Jurkat, Clone E6-1 (cell line): Measurements from ENCODE around the gene B4GALT1.

Experiments used
- DNase-seq: peaks from one replicate; pipeline ENCODE4 v3.0.0-alpha.2; 2011; ENCODE audit warnings: low read depth, low spot score
- H3K4me3 ChIP-seq: 2 replicates; pipeline ENCODE4 v1.5.1; 2011; ENCODE audit warnings: mild to moderate bottlenecking, low read length, control low read depth, moderate library complexity

The B4GALT1 gene

DNA sequence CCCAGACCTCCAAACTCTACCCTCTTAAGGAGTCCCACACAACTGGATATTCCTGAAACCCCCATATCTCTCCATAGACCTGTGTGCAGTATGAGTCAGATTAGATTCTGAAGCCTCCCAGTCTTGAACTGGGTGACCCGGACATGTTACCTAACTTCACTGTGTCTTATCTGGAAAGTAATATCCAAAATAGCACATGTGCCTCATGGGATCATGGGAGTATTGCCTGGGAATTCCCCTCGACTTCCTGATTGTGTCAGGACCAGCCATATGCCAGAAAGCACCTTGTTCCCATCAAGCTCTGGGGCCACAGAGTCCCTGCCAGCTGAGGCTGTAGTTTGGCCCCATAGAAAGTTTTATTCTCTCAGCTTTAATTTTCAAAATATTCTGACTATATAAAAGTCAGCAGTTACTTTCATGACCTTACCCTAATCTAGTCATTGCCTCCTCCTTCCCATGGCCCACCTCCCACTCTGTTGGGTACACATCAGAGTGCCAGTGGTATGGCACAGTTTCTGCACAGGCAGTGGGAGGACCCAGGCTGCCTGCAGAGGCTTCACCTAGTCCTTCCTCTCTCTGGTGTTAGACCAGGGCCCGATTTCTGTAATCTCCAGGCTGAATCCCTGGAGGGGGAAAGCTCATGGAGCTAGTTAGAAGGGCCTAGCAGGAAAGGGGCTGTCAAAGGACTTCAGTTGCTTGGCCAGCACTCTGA is 19.5 kb upstream of the B4GALT1 start:
- H3K4me3 ChIP-seq, result no peak overlapping the region
- no peak for DNase-seq

DNA sequence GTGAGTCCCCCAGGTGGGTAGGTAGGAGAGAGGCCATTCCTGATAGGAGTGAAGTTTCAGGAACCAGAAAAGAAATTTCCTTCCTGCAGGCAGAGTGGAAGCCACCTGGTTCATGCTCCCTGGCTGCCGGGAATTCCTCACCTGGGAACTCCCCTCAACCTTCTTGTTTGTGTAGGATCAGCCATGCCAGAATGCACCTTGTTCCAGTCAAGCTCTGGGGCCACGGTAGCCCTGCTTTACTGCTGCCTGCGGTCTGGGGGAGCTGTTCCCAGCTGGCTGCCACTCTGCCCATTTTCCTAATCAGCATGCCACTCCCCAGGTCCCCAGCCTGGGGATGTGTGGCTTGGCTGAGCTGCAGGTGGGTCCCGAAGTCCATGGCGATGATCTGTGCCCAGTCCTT is 18.7 kb upstream of the B4GALT1 start:
- no peak overlapping the region for H3K4me3 ChIP-seq
- DNase-seq, result no peak

GRCh38 chr9:33185406-33185805 is 18.3 kb upstream of the B4GALT1 start:
- H3K4me3 ChIP-seq, result no peak overlapping the region
- no peak for DNase-seq

DNA sequence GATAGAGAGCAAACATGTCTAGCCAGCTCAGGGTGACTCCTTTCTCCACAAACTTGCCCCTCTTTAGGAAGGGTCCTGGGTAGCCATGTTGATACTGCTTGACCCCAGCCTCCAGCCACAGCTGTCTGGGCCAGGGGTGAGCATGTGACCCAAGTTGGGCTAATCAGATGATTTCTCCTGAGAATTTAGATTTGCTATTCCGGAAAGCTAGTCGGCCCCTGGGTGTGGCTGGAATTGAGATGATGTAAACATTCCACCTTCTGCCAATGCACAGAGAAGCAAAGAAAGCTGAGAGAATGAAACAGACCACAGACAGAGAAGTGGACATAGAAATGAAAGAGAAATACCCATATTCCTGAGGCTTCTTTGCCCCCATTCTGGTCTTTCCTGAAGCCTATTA is 17.8 kb upstream of the B4GALT1 start:
- no peak for DNase-seq
- H3K4me3 ChIP-seq, result no peak overlapping the region

DNA sequence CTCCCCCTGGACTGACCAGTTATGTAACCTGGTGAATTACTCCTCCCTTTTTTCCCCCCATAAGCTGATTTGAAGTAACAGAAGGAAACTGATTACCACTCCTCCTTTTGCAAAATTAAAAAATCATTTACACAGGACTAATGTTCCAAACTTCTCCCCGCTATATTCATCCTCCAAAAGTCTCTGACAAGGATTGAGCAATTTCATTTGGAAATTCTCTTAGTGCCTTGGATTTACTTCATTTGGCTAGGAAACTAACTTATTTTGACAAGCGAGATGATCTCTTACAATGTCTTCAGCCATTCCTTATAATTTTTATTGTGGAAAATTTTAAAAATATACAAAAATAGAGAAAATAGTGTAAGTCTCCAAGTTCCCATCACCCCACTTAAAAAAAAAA is 15.4 kb upstream of the B4GALT1 start:
- DNase-seq, result no peak
- no peak overlapping the region for H3K4me3 ChIP-seq

DNA sequence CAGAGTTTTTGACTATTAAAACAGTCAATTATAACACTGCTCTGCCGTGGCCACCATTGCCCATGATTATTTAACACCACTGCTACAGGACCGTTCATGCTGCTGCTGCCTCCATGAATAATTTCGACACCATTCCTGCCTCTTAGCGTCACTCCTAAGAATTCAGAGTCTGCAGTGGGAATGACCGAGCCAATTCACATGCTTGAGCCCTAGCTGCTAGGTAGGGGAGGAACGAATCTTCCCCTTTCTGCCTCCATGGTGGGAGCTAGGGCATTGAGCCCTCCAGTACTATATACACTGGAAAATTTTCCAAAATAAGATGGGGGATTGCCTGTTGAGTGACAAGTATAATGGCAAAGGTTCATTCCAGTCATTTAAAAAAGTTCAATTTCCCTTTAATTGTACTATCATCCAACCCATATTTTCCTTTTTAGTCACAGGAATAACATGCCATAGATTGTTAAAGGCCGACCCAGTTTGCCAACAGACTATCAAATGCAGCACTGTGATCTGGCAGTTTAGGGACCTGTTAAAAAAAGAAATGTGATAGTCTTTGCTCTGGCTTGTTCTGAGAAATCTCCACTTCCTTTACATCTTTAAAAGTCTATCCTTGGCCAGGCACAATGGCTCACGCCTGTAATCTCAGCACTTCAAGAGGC is 13.5 kb upstream of the B4GALT1 start:
- H3K4me3 ChIP-seq, result no peak overlapping the region
- DNase-seq, result no peak

GRCh38 chr9:33178972-33179697 is 12.0 kb upstream of the B4GALT1 start:
- DNase-seq, result no peak
- no peak overlapping the region for H3K4me3 ChIP-seq

- DNase-seq, result no peak
- no peak overlapping the region for H3K4me3 ChIP-seq
Observed at GRCh38 chr9:33177639-33178038, 10.5 kb upstream of the B4GALT1 start.

DNA sequence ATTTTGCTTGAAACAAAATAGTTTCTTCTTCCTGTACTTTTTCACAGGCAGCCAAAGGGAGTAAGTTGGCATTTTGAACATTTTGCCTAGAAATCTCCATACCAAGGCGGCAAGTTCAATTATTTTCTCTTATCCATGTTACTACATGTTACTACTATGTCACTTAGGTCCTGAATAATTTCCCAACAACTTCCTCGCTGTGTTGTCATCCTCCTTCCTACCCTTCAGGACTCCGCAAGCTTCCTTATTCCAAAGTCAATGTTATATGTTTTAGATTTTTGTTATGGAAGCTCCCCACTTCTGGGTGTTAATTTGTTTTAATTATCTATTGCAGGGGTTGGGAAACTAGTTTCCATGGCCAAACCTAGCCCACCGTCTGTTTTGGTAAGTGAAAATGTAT is 9.9 kb upstream of the B4GALT1 start:
- no peak overlapping the region for H3K4me3 ChIP-seq
- no peak for DNase-seq

DNA sequence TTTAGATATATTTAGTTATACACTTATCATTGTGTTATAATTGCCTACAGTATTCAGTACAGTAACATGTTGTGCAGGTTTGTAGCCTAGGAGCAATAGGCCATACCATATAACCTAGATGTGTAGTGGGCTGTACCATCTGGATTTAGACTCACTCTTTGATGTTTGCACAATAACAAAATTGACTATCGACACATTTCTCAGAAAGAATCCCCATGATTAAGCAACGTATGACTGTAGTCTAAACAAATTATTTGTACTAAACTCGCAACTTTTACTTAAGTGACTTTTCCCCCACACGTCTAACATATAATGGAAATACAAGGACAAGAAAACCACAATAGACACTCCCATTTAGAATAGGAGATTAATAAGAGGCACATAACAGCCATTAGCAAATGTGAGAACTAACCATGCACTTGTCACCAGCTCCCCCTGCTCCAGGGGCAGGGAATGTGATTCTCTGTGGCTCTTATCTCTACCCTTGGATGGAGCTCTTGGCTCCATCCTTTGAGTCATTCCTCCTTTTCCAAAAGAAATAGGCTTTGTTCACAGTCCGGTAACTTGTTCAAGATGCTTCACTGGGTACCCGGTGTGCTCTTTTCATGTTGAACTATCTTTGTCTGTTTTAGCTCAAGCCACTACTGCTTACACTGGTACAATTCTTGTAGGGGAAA is 8.7 kb upstream of the B4GALT1 start:
- DNase-seq, result no peak
- H3K4me3 ChIP-seq, result no peak overlapping the region

GRCh38 chr9:33172256-33173238 is 5.4 kb upstream of the B4GALT1 start:
- no peak overlapping the region for H3K4me3 ChIP-seq
- DNase-seq, result no peak

GRCh38 chr9:33170464-33171415 is 3.6 kb upstream of the B4GALT1 start:
- no peak overlapping the region for H3K4me3 ChIP-seq
- DNase-seq, result no peak

DNA sequence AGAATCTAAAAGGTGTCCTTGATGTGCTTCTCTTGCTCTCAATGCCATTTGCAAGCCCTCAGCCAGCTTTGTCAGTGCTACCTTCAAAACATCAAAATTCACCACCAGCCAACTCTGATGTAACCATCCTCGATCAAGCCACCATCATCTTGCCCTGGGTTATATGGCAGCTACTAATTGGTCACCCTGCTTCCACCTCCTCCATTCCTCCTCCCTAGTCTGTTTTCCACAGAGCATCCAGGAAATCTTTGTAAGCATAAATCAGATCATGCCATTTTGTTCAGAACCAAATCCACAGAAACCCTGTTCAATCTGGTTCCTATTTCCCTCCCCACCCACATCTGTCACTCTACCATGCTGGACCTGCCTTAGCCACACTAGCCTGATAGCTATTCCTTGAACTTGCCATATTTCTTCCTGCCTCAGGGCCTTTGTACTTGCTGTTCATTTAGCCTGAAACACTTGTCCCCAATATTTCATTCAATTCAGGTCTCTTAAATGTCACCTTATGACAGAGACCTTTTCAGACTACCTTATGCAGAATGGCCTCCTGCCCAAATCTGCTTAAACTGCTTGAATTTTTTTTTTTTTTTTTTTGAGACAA is 1.9 kb upstream of the B4GALT1 start:
- DNase-seq, result no peak

DNA sequence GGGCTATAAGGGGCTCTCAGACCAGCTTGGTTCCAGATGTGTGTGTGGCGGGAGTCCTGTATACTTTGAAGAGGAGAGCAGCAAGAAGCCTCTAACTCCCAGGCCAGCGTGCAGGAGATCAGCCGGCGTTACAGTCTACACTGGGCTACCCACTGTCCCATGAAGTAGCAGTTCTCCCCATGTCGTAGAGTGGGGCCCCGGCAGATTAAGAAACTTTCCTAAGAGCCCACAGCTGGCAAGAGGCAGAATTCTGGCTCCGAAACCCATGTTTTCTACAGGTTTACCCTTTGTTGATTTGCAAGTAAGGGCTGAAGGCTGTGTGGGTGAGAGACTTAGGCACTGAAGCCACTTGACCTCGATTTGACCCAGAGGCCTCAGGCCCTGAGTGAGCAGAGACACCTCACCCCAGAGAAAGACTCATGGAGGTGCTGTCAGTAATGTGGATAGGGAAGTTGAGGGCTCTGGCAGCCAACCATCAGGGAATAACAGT is 881 bp upstream of the B4GALT1 start:
- peak overlapping the region; percentile 52 for H3K4me3 ChIP-seq
- no peak for DNase-seq

More for the DNA sequence above, 1.9 kb upstream of the B4GALT1 start:
- H3K4me3 ChIP-seq, result no peak overlapping the region

- DNase-seq, result no peak
Observed at GRCh38 chr9:33166231-33167083, 679 bp downstream of the B4GALT1 start.

More at GRCh38 chr9:33166231-33167083, 679 bp downstream of the B4GALT1 start:
- peak overlapping the region; percentile 73 for H3K4me3 ChIP-seq
